Urinary bladder (tissue), 4 donors: ENCODE data around the gene DEFB128. TPM values are rescaled to one million over a fixed set of nuclear protein-coding genes. Genes with fewer than 3 reads are reported as not detected.
"Not testable (repeated sequence)": the region's sequence is repeated elsewhere in the genome, so short reads cannot be mapped to it uniquely, and the experiment has no call there.

ENCODE experiments used
- DNase-seq: peaks from one replicate; pipeline ENCODE4 v3.0.0-alpha.2; 2015; ENCODE audit errors: extremely low spot score
- H3K27ac ChIP-seq: one replicate; pipeline ENCODE4 v1.5.1; 2013; ENCODE audit warnings: low read depth, mild to moderate bottlenecking, moderate library complexity
- H3K36me3 ChIP-seq: one replicate; pipeline ENCODE4 v1.6.1; 2013; ENCODE audit warnings: mild to moderate bottlenecking, moderate library complexity; ENCODE audit not compliant: insufficient read depth
- H3K4me1 ChIP-seq: one replicate; pipeline ENCODE4 v1.6.1; 2013; ENCODE audit warnings: mild to moderate bottlenecking, moderate library complexity; ENCODE audit not compliant: insufficient read depth
- H3K4me3 ChIP-seq: one replicate; pipeline ENCODE4 v1.5.1; 2013; ENCODE audit warnings: low read depth, low read length
- WGBS: extraction: QIAGEN DNeasy Blood & Tissue Kit; methylation state at CpG from one replicate; pipeline ENCODE4 v1.1.7; 2013; 5-methylcytosine and 5-hydroxymethylcytosine counted together
- polyA plus RNA-seq: library from polyadenylated mRNA; stranded (reverse); fragments of 200-250 nt; gene quantifications from one replicate; pipeline ENCODE4 v1.2.3, GENCODE V29; 2013
- total RNA-seq: library from RNA; depleted of rRNA; stranded (reverse); fragments of >200 nt; gene quantifications from one replicate; pipeline ENCODE4 v1.2.3, GENCODE V29; 2014
- donor health status: healthy with polysubstance abuse.
- donor health status: healthy.

Gene DEFB128
- total and polyA plus RNA-seq, 2 donors, result not detected

GRCh38 chr20:208942-209566 lies 19.5 kb upstream of the DEFB128 start:
- Histone ChIP-seq H3K36me3 (no peaks in the 10 kb centered on the region), H3K4me3 (no peak overlapping the region), H3K4me1 (no peaks in the 10 kb centered on the region), H3K27ac (no peak overlapping the region)
- 12% methylated on average over 5 of the region's 5 CpGs for WGBS
- DNase-seq, result no peak

GRCh38 chr20:203630-204029 lies 14.1 kb upstream of the DEFB128 start:
- WGBS, result 78% methylated on average over 4 of the region's 4 CpGs
- not testable (repeated sequence) for DNase-seq

GRCh38 chr20:199996-200395 lies 10.5 kb upstream of the DEFB128 start:
- Histone ChIP-seq H3K4me1 (no peaks in the 10 kb centered on the region), H3K36me3 (no peaks in the 10 kb centered on the region), H3K4me3 (no peak overlapping the region), H3K27ac (no peak overlapping the region)
- DNase-seq, result no peak
- 61% methylated on average over 4 of the region's 4 CpGs for WGBS

More at GRCh38 chr20:203630-204029, 14.1 kb upstream of the DEFB128 start:
- not testable (repeated sequence) for H3K4me1 ChIP-seq, H3K36me3 ChIP-seq, H3K4me3 ChIP-seq, H3K27ac ChIP-seq

GRCh38 chr20:198225-198624 lies 8.7 kb upstream of the DEFB128 start:
- WGBS, result 85% methylated on average over 1 of the region's 1 CpG
- no peak overlapping the region for H3K4me3 ChIP-seq
- no peaks in the 10 kb centered on the region for H3K36me3 ChIP-seq
- no peak overlapping the region for H3K27ac ChIP-seq
- H3K4me1 ChIP-seq, result no peaks in the 10 kb centered on the region
- DNase-seq, result no peak

- no peak for DNase-seq
- Histone ChIP-seq H3K4me3 (no peak overlapping the region), H3K36me3 (no peaks in the 10 kb centered on the region), H3K27ac (no peak overlapping the region), H3K4me1 (no peaks in the 10 kb centered on the region)
- WGBS, result 56% methylated on average over 2 of the region's 2 CpGs
Measured at GRCh38 chr20:187733-188132, 1.8 kb downstream of the DEFB128 start.

- H3K27ac ChIP-seq, result no peak overlapping the region
- H3K4me3 ChIP-seq, result no peak overlapping the region
- no peak for DNase-seq
- WGBS, result 51% methylated on average over 2 of the region's 2 CpGs
- no peaks in the 10 kb centered on the region for H3K4me1 ChIP-seq
- no peaks in the 10 kb centered on the region for H3K36me3 ChIP-seq
Measured at GRCh38 chr20:184288-184687, 5.2 kb downstream of the DEFB128 start.

GRCh38 chr20:168876-169275 lies 20.6 kb downstream of the DEFB128 start:
- DNase-seq, result no peak
- no peaks in the 10 kb centered on the region for H3K4me1 ChIP-seq
- 72% methylated on average over 2 of the region's 2 CpGs for WGBS
- H3K27ac ChIP-seq, result no peak overlapping the region
- H3K36me3 ChIP-seq, result no peaks in the 10 kb centered on the region
- no peak overlapping the region for H3K4me3 ChIP-seq

GRCh38 chr20:164618-165017 lies 24.9 kb downstream of the DEFB128 start:
- 49% methylated on average over 3 of the region's 3 CpGs for WGBS
- H3K4me3 ChIP-seq, result no peak overlapping the region
- DNase-seq, result no peak
- H3K27ac ChIP-seq, result no peak overlapping the region
- no peaks in the 10 kb centered on the region for H3K4me1 ChIP-seq
- H3K36me3 ChIP-seq, result no peaks in the 10 kb centered on the region

- H3K4me3 ChIP-seq, result no peak within 1 kb of the TSS
- H3K4me1 ChIP-seq, result no peaks in the 10 kb centered on the region
- no peak within 1 kb of the TSS for H3K27ac ChIP-seq
- WGBS, result 86% methylated on average over 5 of the region's 5 CpGs
- no peaks in the 10 kb centered on the region for H3K36me3 ChIP-seq
- no peak for DNase-seq
Measured at GRCh38 chr20:157154-157553, 32.4 kb downstream of the DEFB128 start, which contains the start of gene DEFB127. Gene DEFB127, plus strand, starts transcription at chr20:157454. Its CDS starts 91 bp downstream, at chr20:157545.

- Histone ChIP-seq H3K36me3 (no peaks in the 10 kb centered on the region), H3K4me3 (no peak overlapping the region), H3K4me1 (no peaks in the 10 kb centered on the region), H3K27ac (no peak overlapping the region)
- DNase-seq, result no peak
- 85% methylated on average over 1 of the region's 1 CpG for WGBS
Measured at GRCh38 chr20:152131-152530, 37.4 kb downstream of the DEFB128 start.

- H3K4me1 ChIP-seq, result no peaks in the 10 kb centered on the region
- no peak overlapping the region for H3K4me3 ChIP-seq
- no peak for DNase-seq
- H3K27ac ChIP-seq, result no peak overlapping the region
- WGBS, result 65% methylated on average over 2 of the region's 2 CpGs
- H3K36me3 ChIP-seq, result no peaks in the 10 kb centered on the region
Measured at GRCh38 chr20:145877-146276, 43.6 kb downstream of the DEFB128 start.

GRCh38 chr20:142290-142689 lies 47.2 kb downstream of the DEFB128 start, which contains the start of gene DEFB126:
Gene DEFB126, plus strand, starts transcription at chr20:142590. Its CDS starts 39 bp downstream, at chr20:142629.
- H3K4me3 ChIP-seq, result no peak within 1 kb of the TSS
- WGBS, result 43% methylated on average over 1 of the region's 1 CpG
- H3K36me3 ChIP-seq, result no peaks in the 10 kb centered on the region
- H3K27ac ChIP-seq, result no peak within 1 kb of the TSS
- H3K4me1 ChIP-seq, result no peaks in the 10 kb centered on the region
- no peak for DNase-seq
